Body of pancreas (tissue), 4 donors: ENCODE data around the gene RBBP7. TPM values are rescaled to one million over a fixed set of nuclear protein-coding genes. Genes with fewer than 3 reads are reported as not detected.

Experiments
- ATAC-seq: fragments of 150-250 bp; one replicate; pipeline ENCODE4 v1.9.1; 2016
- DNase-seq, 4 donors: peaks; one replicate each; pipeline ENCODE4 v3.0.0-alpha.2; 2019
- H3K27ac ChIP-seq, 4 donors: fragments of 200-600 bp; sonication (generic); 1 replicate in 3 of 4; 2 replicates in 1 of 4; pipeline versions ENCODE4 v1.5.1 to v1.6.1; 2016 to 2019; ENCODE audit warnings: mild to moderate bottlenecking in 1 of 4, mixed read lengths in 1 of 4, moderate library complexity in 1 of 4
- H3K27me3 ChIP-seq, 2 donors: fragments of 200-600 bp; sonication (generic); one replicate each; pipeline ENCODE4 v1.6.0; 2016; ENCODE audit warnings: mild to moderate bottlenecking in 1 of 2
- H3K36me3 ChIP-seq, 2 donors: fragments of 200-600 bp; sonication (generic); replicated peaks in 1 of 2; 2 replicates each; pipeline ENCODE4 v1.5.1; 2016; ENCODE audit warnings: low read depth in 2 of 2; ENCODE audit not compliant: insufficient read depth in 1 of 2
- H3K4me1 ChIP-seq: fragments of 200-600 bp; sonication (generic); one replicate; pipeline ENCODE4 v1.6.0; 2016
- H3K4me3 ChIP-seq, 2 donors: fragments of 200-600 bp; sonication (generic); 1 replicate in 1 of 2; 2 replicates in 1 of 2; pipeline ENCODE4 v1.5.1; 2016 to 2019
- H3K9me3 ChIP-seq, 3 donors: fragments of 200-600 bp; sonication (generic); 1 replicate in 2 of 3; 2 replicates in 1 of 3; pipeline ENCODE4 v1.5.1; 2016
- POLR2A ChIP-seq, 3 donors: fragments of 450-650 bp; IDR thresholded peaks; one replicate each; pipeline ENCODE4 v1.6.1; 2016; ENCODE audit warnings: antibody characterized with exemption in 3 of 3, mild to moderate bottlenecking in 2 of 3
- WGBS, 2 donors: methylation state at CpG; one replicate each; pipeline ENCODE4 v1.1.5; 2017; 5-methylcytosine and 5-hydroxymethylcytosine counted together
- intact Hi-C: fragments of 100-400 bp; cut with DNase I; formaldehyde crosslinking; loops from one replicate; pipeline ENCODE4 v1.15.1; 2023
- total RNA-seq, 2 donors: library from RNA; depleted of rRNA; stranded (reverse); fragments of >200 nt; gene quantifications; one replicate each; pipeline ENCODE4 v1.1.0, GENCODE V29; 2016
- TF ChIP-seq, protein P1 (sequence below), 7 experiments: fragments of 450-650 bp in 4 of 7; fragments of 200-600 bp in 3 of 7; sonication (generic) in 3 of 7; IDR thresholded peaks; one replicate each; pipeline ENCODE4 v1.5.1; 2016 to 2019; ENCODE audit warnings: antibody characterized with exemption in 7 of 7

The RBBP7 gene
- total RNA-seq: 10 to 100 TPM; 39.4 to 53.7 TPM

GRCh38 chrX:16870095-16870861 is at the start of gene RBBP7:
RBBP7 (minus strand) TSS chrX:16870362; CDS start chrX:16870053, 309 bp downstream.
- Histone ChIP-seq H3K27me3 (no peaks in the 10 kb centered on the region), H3K4me1 (peaks cover 14% of the 10 kb centered on the region), H3K36me3 (no peaks in the 10 kb centered on the region), H3K4me3 (peak within 1 kb of the TSS; percentile 37 to 41), H3K9me3 (no peaks in the 10 kb centered on the region), H3K27ac (peak within 1 kb of the TSS; percentile 66 to 95 (median 84))
- WGBS, 2 donors: 0% methylated on average over 63 of the region's 84 CpGs; no CpG with 5 or more reads in 1 of the 2 donors
- peak; percentile 93 for ATAC-seq
- intact Hi-C loops: no loop called here
- TF ChIP-seq, protein P1, sequence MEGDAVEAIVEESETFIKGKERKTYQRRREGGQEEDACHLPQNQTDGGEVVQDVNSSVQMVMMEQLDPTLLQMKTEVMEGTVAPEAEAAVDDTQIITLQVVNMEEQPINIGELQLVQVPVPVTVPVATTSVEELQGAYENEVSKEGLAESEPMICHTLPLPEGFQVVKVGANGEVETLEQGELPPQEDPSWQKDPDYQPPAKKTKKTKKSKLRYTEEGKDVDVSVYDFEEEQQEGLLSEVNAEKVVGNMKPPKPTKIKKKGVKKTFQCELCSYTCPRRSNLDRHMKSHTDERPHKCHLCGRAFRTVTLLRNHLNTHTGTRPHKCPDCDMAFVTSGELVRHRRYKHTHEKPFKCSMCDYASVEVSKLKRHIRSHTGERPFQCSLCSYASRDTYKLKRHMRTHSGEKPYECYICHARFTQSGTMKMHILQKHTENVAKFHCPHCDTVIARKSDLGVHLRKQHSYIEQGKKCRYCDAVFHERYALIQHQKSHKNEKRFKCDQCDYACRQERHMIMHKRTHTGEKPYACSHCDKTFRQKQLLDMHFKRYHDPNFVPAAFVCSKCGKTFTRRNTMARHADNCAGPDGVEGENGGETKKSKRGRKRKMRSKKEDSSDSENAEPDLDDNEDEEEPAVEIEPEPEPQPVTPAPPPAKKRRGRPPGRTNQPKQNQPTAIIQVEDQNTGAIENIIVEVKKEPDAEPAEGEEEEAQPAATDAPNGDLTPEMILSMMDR (IDR thresholded peaks at IDR 0.05): peak in 1 of 7 experiments; percentile 3
- TF ChIP-seq POLR2A (IDR thresholded peaks at IDR 0.05): peak; percentile 86 to 93 (median 91)
- DNase-seq: peak; percentile 90 to 93 (median 92)

GRCh38 chrX:16918979-16919378 is 48.8 kb upstream of the RBBP7 start:
- intact Hi-C loops: no loop called here

DNA sequence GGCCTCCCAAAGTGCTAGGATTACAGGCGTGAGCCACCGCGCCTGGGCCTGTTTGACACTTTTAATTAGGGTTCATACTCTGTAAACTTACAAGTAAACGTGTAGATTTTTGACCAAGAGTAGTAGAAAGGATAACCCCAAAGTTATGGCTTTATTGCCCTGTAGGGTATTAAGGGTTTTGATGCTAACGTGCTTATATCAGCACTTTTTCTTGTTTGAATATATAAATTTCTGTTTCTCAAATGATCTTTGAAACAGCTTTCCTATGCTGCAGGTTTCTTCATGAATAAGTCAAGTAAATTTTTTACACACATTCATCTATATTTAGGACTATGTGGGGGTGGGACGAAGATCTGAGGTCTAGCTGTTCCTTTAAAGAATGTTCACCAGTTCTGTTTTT is 47.0 kb upstream of the RBBP7 start:
- no peak overlapping the region for H3K27ac ChIP-seq
- 96 to 100% methylated on average over 1 to 6 of the region's 6 CpGs for WGBS, 2 donors
- H3K4me3 ChIP-seq: no peak overlapping the region
- no peaks in the 10 kb centered on the region for H3K27me3 ChIP-seq
- DNase-seq (no peak), ATAC-seq (no peak)
- intact Hi-C loops: no loop called here
- no peaks in the 10 kb centered on the region for H3K36me3 ChIP-seq
- H3K4me1 ChIP-seq: no peaks in the 10 kb centered on the region
- no peaks in the 10 kb centered on the region for H3K9me3 ChIP-seq
- TF ChIP-seq POLR2A (IDR thresholded peaks at IDR 0.05): no peak
- TF ChIP-seq, protein P1 (IDR thresholded peaks at IDR 0.05): no peak

More at GRCh38 chrX:16918979-16919378, 48.8 kb upstream of the RBBP7 start:
- Histone ChIP-seq H3K27me3 (no peaks in the 10 kb centered on the region), H3K9me3 (no peaks in the 10 kb centered on the region), H3K4me3 (no peak overlapping the region), H3K36me3 (no peaks in the 10 kb centered on the region), H3K27ac (no peak overlapping the region), H3K4me1 (no peaks in the 10 kb centered on the region)
- ATAC-seq: no peak
- TF ChIP-seq, protein P1 (IDR thresholded peaks at IDR 0.05): no peak
- no peak for TF ChIP-seq POLR2A (IDR thresholded peaks at IDR 0.05)
- DNase-seq: no peak

- DNase-seq (no peak), ATAC-seq (no peak)
- H3K27me3 ChIP-seq: no peaks in the 10 kb centered on the region
- 82 to 83% methylated on average over 3 to 5 of the region's 5 CpGs for WGBS, 2 donors
- intact Hi-C loops: no loop called here
- TF ChIP-seq POLR2A (IDR thresholded peaks at IDR 0.05): no peak
- TF ChIP-seq, protein P1 (IDR thresholded peaks at IDR 0.05): no peak
- no peak overlapping the region for H3K27ac ChIP-seq
- H3K36me3 ChIP-seq: no peaks in the 10 kb centered on the region
- H3K4me3 ChIP-seq: no peak overlapping the region
- H3K9me3 ChIP-seq: no peaks in the 10 kb centered on the region
- H3K4me1 ChIP-seq: no peaks in the 10 kb centered on the region
Observed at GRCh38 chrX:16916561-16916960, 46.4 kb upstream of the RBBP7 start.

DNA sequence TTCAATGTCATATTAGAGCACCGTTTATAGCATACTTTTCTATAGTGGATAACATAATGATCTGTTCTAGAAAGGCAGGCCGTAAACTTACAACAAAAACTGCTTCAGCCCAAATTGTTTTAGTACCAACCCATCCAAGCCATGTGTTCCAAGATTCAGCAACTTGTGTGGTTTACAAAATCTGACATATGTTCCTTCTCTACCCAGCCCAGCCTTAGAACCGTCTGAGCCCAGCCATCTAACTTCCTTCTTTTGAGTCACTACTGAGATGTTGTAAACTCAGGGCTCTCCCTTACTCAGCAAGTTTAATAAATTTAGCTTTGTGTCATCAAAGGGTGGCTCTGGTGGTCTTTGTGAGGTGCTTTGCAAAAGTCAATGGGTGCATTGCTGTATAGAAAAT is 43.9 kb upstream of the RBBP7 start:
- WGBS, 2 donors: 79 to 91% methylated on average over 3 of the region's 3 CpGs
- no peaks in the 10 kb centered on the region for H3K9me3 ChIP-seq
- no peak for TF ChIP-seq POLR2A (IDR thresholded peaks at IDR 0.05)
- TF ChIP-seq, protein P1 (IDR thresholded peaks at IDR 0.05): no peak
- no peaks in the 10 kb centered on the region for H3K36me3 ChIP-seq
- H3K4me3 ChIP-seq: no peak overlapping the region
- intact Hi-C loops: no loop called here
- ATAC-seq: no peak
- DNase-seq: peak in 1 of 4 donors; percentile 18
- H3K4me1 ChIP-seq: no peaks in the 10 kb centered on the region
- H3K27ac ChIP-seq: no peak overlapping the region
- H3K27me3 ChIP-seq: no peaks in the 10 kb centered on the region
